ENCODE measurements around the gene TMEM72. TPM values are rescaled to one million over a fixed set of nuclear protein-coding genes. Genes with fewer than 3 reads are reported as not detected.

The TMEM72 gene
- total and polyA plus RNA-seq, 2 of the 13 experiments (the other 11 are each of a cell fraction or from before 2014, with no cell fraction given), result 0.04 TPM; not detected in 1

- peak overlapping the region; percentile 80 for H3K27ac ChIP-seq (ENCODE audit: extremely low read length, insufficient read depth, low read length)
- ChIA-PET CTCF (ENCODE audit: low intra/inter-chr PET ratio, low total read pairs) (interaction anchor here (1.2 to 1.6 kb wide), 2 partner anchors 28 to 32 kb away, joined by 3 to 4 read pairs; no protein-coding TSS in a partner anchor), POLR2A (interaction anchor here (0.9 to 13.2 kb wide), 15 partner anchors 8 to 1584 kb away, joined by 3 to 407 read pairs (median 6); partner anchors contain the start of gene DEPP1)
- no peaks in the 10 kb centered on the region for H3K9me3 ChIP-seq (ENCODE audit: low read length)
- in situ Hi-C loops (cut with HindIII; ENCODE audit: extremely low pct_ligation_motif_present, low pct_unique_long_range_greater_than_20kb), result loop anchor here (25.0 kb wide), 1 partner anchor 1552 kb away; the partner anchor contains the start of gene HNRNPF
- H3K27me3 ChIP-seq (ENCODE audit: control insufficient read depth in 1 of 2, insufficient read depth in 2 of 2, low read length in 2 of 2), result no peaks in the 10 kb centered on the region; a peak in 1 of 5 replicates
- H4K20me1 ChIP-seq (ENCODE audit: insufficient read depth, low read length), result peaks cover 9% of the 10 kb centered on the region; the same call in 1 of the 2 replicates
- peaks cover 82% of the 10 kb centered on the region for H3K4me1 ChIP-seq (ENCODE audit: insufficient read depth, low read length)
- peaks cover 3 to 9% of the 10 kb centered on the region in 2 experiments; a peak in 3 of 5 replicates for H3K36me3 ChIP-seq (replicated peaks in 1 of 2; ENCODE audit: control insufficient read depth in 1 of 2, insufficient read depth in 2 of 2, low read length in 2 of 2)
- peaks cover 79% of the 10 kb centered on the region for H3K79me2 ChIP-seq (ENCODE audit: insufficient read depth, low read length)
- peak; percentile 84 for FAIRE-seq
- H3K4me2 ChIP-seq (ENCODE audit: low read depth, low read length), result peak overlapping the region; percentile 95
- peak; percentile 85 for DNase-seq (ENCODE audit: low spot score)
- H3K4me3 ChIP-seq (replicated peaks in 1 of 3; ENCODE audit: insufficient read depth in 1 of 3, low read depth in 2 of 3, low read length in 3 of 3), result peak overlapping the region; percentile 14 to 58 (median 46)
- no TSS peak for BruUV-seq (replicated peaks)
- peak; percentile 39 for ATAC-seq
- no peak overlapping the region for H2AFZ ChIP-seq (ENCODE audit: low read length)
- whole genome bisulfite sequencing (ENCODE audit: low lambda C conversion rate), result 10% methylated on average over 12 of the region's 15 CpGs
- H3K9ac ChIP-seq (ENCODE audit: insufficient read depth, low read depth, low read length), result peak overlapping the region; percentile 66
- intact Hi-C loops (cut with micrococcal nuclease; ENCODE audit: unreplicated experiment), result loop anchor here (1.0 to 2.0 kb wide), 2 partner anchors 13 to 29 kb away; no protein-coding TSS in a partner anchor
- TF ChIP-seq MXD3 (CRISPR knock-in tag; IDR thresholded peaks at IDR 0.05), result no peak; the same call in 1 of the 2 replicates
- TF ChIP-seq ZNF512 (CRISPR knock-in tag; IDR thresholded peaks at IDR 0.05), result no peak
- peak; percentile 65 for TF ChIP-seq THRA (CRISPR knock-in tag; IDR thresholded peaks at IDR 0.05; ENCODE audit: borderline replicate concordance)
- TF ChIP-seq ZBTB26 (CRISPR knock-in tag; IDR thresholded peaks at IDR 0.05; ENCODE audit: borderline replicate concordance), result no peak
- TF ChIP-seq MBD4 (IDR thresholded peaks at IDR 0.05; ENCODE audit: borderline replicate concordance, low read length), result no peak
- TF ChIP-seq ZNF704 (CRISPR knock-in tag; IDR thresholded peaks at IDR 0.05; ENCODE audit: borderline replicate concordance), result no peak
- TF ChIP-seq NR1H2 (CRISPR knock-in tag; IDR thresholded peaks at IDR 0.05; ENCODE audit: borderline replicate concordance, low read depth), result no peak
- peak; percentile 70; the same call in 1 of the 2 replicates for TF ChIP-seq RFXAP (CRISPR knock-in tag; IDR thresholded peaks at IDR 0.05; ENCODE audit: borderline replicate concordance)
- no peak for TF ChIP-seq U2AF2 (IDR thresholded peaks at IDR 0.05; ENCODE audit: low read depth, low read length)
- TF ChIP-seq HMGXB3 (CRISPR knock-in tag; IDR thresholded peaks at IDR 0.05; ENCODE audit: borderline replicate concordance), result peak; percentile 19; the same call in 1 of the 2 replicates
These were observed 52.9 kb downstream of the TMEM72 start for GRCh38 chr10:44963772-44964633.
